CD4-positive, alpha-beta memory T cell (primary cell): Measurements from ENCODE around the gene UGT1A8. TPM values are rescaled to one million over a fixed set of nuclear protein-coding genes. Genes with fewer than 3 reads are reported as not detected.

ENCODE experiments used
- CTCF ChIA-PET: fragments of 350-600 bp; sonication (Branson Sonifier 250); formaldehyde crosslinking; loops from one replicate; lab custom pipeline; 2021; ENCODE audit warnings: inconsistent platforms; ENCODE audit not compliant: partially characterized antibody; lab: Charles Lee
- POLR2A ChIA-PET: fragments of 350-600 bp; sonication (Branson Sonifier 250); formaldehyde crosslinking; loops from one replicate; lab custom pipeline; 2021; ENCODE audit not compliant: partially characterized antibody; lab: Charles Lee
- DNase-seq, 5 donors: peaks; one replicate each; pipeline versions ENCODE4 v3.0.0 to v3.0.0-alpha.2; 2020 to 2022; ENCODE audit warnings: mixed read lengths in 1 of 5
- H3K27ac ChIP-seq: one replicate; pipeline ENCODE4 v1.7.0; 2013; ENCODE audit warnings: low read depth, low read length
- H3K27me3 ChIP-seq: 2 replicates; pipeline ENCODE4 v1.7.0; 2013; ENCODE audit warnings: mild to moderate bottlenecking, low read length, moderate library complexity; ENCODE audit not compliant: insufficient read depth
- H3K36me3 ChIP-seq: 2 replicates; pipeline ENCODE4 v1.7.0; 2013; ENCODE audit warnings: mild to moderate bottlenecking, low read length, moderate library complexity; ENCODE audit not compliant: insufficient read depth
- H3K4me1 ChIP-seq: 2 replicates; pipeline ENCODE4 v1.7.0; 2013; ENCODE audit warnings: mild to moderate bottlenecking, low read length, moderate library complexity; ENCODE audit not compliant: insufficient read depth
- H3K4me3 ChIP-seq, 2 donors: one replicate each; pipeline ENCODE4 v1.7.0; 2013; ENCODE audit warnings: low read length in 2 of 2, mild to moderate bottlenecking in 1 of 2
- H3K9me3 ChIP-seq, 2 donors: one replicate each; pipeline ENCODE4 v1.7.0; 2013; ENCODE audit warnings: low read length in 2 of 2, control low read depth in 1 of 2; ENCODE audit not compliant: control insufficient read depth in 1 of 2
- H3K27ac Mint-ChIP-seq, 7 donors: one replicate each; pipeline ENCODE4 v1.8.0; 2020 to 2021; ENCODE audit warnings: mixed read lengths in 7 of 7, mild to moderate bottlenecking in 6 of 7, inconsistent platforms in 3 of 7, moderate library complexity in 3 of 7
- H3K27me3 Mint-ChIP-seq, 2 donors: one replicate each; pipeline ENCODE4 v1.8.0; 2020 to 2021; ENCODE audit warnings: mixed read lengths in 2 of 2
- H3K36me3 Mint-ChIP-seq, 2 donors: one replicate each; pipeline ENCODE4 v1.8.0; 2020 to 2021; ENCODE audit warnings: mixed read lengths in 2 of 2, inconsistent platforms in 1 of 2, mild to moderate bottlenecking in 1 of 2
- H3K4me1 Mint-ChIP-seq, 4 donors: one replicate each; pipeline ENCODE4 v1.8.0; 2020 to 2021; ENCODE audit warnings: mixed read lengths in 4 of 4, mild to moderate bottlenecking in 1 of 4
- H3K4me3 Mint-ChIP-seq, 8 donors: one replicate each; pipeline ENCODE4 v1.8.0; 2020 to 2021; ENCODE audit warnings: mixed read lengths in 8 of 8, mild to moderate bottlenecking in 7 of 8, moderate library complexity in 6 of 8, inconsistent platforms in 3 of 8
- H3K9me3 Mint-ChIP-seq, 8 donors: one replicate each; pipeline ENCODE4 v1.8.0; 2020 to 2021; ENCODE audit warnings: mixed read lengths in 8 of 8, mild to moderate bottlenecking in 5 of 8, inconsistent platforms in 3 of 8, moderate library complexity in 1 of 8
- intact Hi-C: fragments of 100-400 bp; cut with micrococcal nuclease; formaldehyde crosslinking; loops from one replicate; pipeline ENCODE4 v1.15.1; 2023
- polyA plus RNA-seq, 2 donors: library from polyadenylated mRNA; unstranded; fragments of 300-500 nt; fragmentation: Illumina TruSeq; gene quantifications; one replicate each; pipeline ENCODE4 v1.2.3, GENCODE V29; 2021
- total RNA-seq, 2 experiments: library from RNA; stranded (reverse); gene quantifications; one replicate each; pipeline ENCODE4 v1.2.3, GENCODE V29; 2021

Gene UGT1A8
- total and polyA plus RNA-seq, 4 experiments from 2014 or later: not detected

GRCh38 chr2:233672886-233673285 is 55.5 kb downstream of the UGT1A8 start:
- POLR2A ChIA-PET: no interaction called here
- peaks cover 16 to 28% of the 10 kb centered on the region in 2 donors for H3K27me3 Mint-ChIP-seq

DNA sequence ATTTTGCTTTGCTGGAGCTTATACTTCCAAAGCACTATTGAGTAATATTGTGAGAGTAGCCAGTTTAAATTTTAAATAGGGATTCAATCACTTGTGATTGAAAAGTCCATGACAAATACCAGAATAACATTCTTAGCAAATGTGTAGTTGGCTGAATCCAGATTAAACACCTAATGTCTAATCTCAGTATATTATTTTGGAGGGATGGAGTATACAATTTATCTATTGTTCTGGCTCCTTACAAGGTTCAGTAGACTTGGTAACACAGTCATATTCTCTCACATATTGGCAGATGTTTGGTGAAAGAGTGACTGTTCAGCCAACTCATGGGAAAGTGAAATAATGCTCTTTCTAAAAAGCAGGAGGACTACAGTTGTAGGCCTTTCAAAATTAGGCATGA is 56.5 kb downstream of the UGT1A8 start:
- H3K4me1 ChIP-seq: no peaks in the 10 kb centered on the region
- H3K9me3 ChIP-seq: no peaks in the 10 kb centered on the region
- H3K27me3 ChIP-seq: peaks cover 6% of the 10 kb centered on the region
- H3K27ac ChIP-seq: no peak overlapping the region
- CTCF ChIA-PET: no interaction called here
- no peak for DNase-seq
- no peaks in the 10 kb centered on the region for H3K36me3 ChIP-seq
- Mint-ChIP-seq H3K4me1 (no peaks in the 10 kb centered on the region), H3K27ac (no peak overlapping the region), H3K36me3 (no peaks in the 10 kb centered on the region), H3K4me3 (no peak overlapping the region), H3K27me3 (peaks cover 13 to 25% of the 10 kb centered on the region in 2 donors), H3K9me3 (peaks cover 0 to under 1% (median 0%) of the 10 kb centered on the region in 8 donors)
- POLR2A ChIA-PET: no interaction called here
- intact Hi-C loops: no loop called here
- H3K4me3 ChIP-seq: no peak overlapping the region

More at GRCh38 chr2:233672886-233673285, 55.5 kb downstream of the UGT1A8 start:
- no peak for DNase-seq
- Histone ChIP-seq H3K4me1 (no peaks in the 10 kb centered on the region), H3K9me3 (no peaks in the 10 kb centered on the region), H3K36me3 (no peaks in the 10 kb centered on the region), H3K27me3 (peaks cover 6% of the 10 kb centered on the region), H3K27ac (no peak overlapping the region), H3K4me3 (no peak overlapping the region)
- intact Hi-C loops: no loop called here
- peaks cover 0 to 10% (median 2%) of the 10 kb centered on the region in 8 donors for H3K9me3 Mint-ChIP-seq
- no peaks in the 10 kb centered on the region for H3K4me1 Mint-ChIP-seq
- no peaks in the 10 kb centered on the region for H3K36me3 Mint-ChIP-seq
- H3K4me3 Mint-ChIP-seq: no peak overlapping the region
- H3K27ac Mint-ChIP-seq: no peak overlapping the region
- CTCF ChIA-PET: no interaction called here

GRCh38 chr2:233674314-233674713 is 56.9 kb downstream of the UGT1A8 start:
- Mint-ChIP-seq H3K27ac (no peak overlapping the region), H3K4me3 (no peak overlapping the region), H3K9me3 (no peaks in the 10 kb centered on the region), H3K4me1 (no peaks in the 10 kb centered on the region), H3K27me3 (peaks cover 14 to 27% of the 10 kb centered on the region in 2 donors), H3K36me3 (no peaks in the 10 kb centered on the region)
- ChIA-PET CTCF (no interaction called here), POLR2A (no interaction called here)
- no peak overlapping the region for H3K27ac ChIP-seq
- H3K27me3 ChIP-seq: peaks cover 6% of the 10 kb centered on the region
- DNase-seq: no peak
- H3K36me3 ChIP-seq: no peaks in the 10 kb centered on the region
- intact Hi-C loops: no loop called here
- no peaks in the 10 kb centered on the region for H3K4me1 ChIP-seq
- H3K4me3 ChIP-seq: no peak overlapping the region
- no peaks in the 10 kb centered on the region for H3K9me3 ChIP-seq

DNA sequence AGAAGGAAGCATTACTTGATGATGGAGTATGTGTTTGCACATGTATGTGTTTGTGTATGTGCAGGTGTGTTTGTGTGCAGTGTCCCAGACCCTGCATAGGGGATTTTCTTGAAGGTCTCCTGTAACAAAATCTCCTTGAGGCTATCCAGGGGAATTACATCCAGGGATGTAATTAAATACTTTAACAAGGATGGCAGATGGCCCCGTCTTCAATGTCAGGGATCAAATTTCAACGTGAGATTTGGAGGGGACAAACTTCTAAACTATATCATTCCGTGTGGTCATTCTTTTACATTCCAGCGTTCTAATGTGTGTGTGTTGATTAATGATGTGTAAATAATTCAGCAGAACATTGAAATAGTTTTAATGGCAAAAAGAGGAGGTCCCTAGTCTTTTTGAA is 57.6 kb downstream of the UGT1A8 start:
- no peak overlapping the region for H3K4me3 Mint-ChIP-seq
- Histone ChIP-seq H3K4me3 (no peak overlapping the region), H3K27me3 (peaks cover 6% of the 10 kb centered on the region), H3K27ac (no peak overlapping the region), H3K36me3 (no peaks in the 10 kb centered on the region), H3K4me1 (no peaks in the 10 kb centered on the region), H3K9me3 (no peaks in the 10 kb centered on the region)
- POLR2A ChIA-PET: no interaction called here
- H3K27me3 Mint-ChIP-seq: peaks cover 20 to 28% of the 10 kb centered on the region in 2 donors
- H3K36me3 Mint-ChIP-seq: no peaks in the 10 kb centered on the region
- DNase-seq: no peak
- intact Hi-C loops: no loop called here
- no peak overlapping the region for H3K27ac Mint-ChIP-seq
- CTCF ChIA-PET: no interaction called here
- no peaks in the 10 kb centered on the region for H3K9me3 Mint-ChIP-seq
- H3K4me1 Mint-ChIP-seq: no peaks in the 10 kb centered on the region

GRCh38 chr2:233676046-233676445 is 58.6 kb downstream of the UGT1A8 start:
- CTCF ChIA-PET: no interaction called here
- no peaks in the 10 kb centered on the region for H3K27me3 ChIP-seq
- no peaks in the 10 kb centered on the region for H3K4me1 ChIP-seq

DNA sequence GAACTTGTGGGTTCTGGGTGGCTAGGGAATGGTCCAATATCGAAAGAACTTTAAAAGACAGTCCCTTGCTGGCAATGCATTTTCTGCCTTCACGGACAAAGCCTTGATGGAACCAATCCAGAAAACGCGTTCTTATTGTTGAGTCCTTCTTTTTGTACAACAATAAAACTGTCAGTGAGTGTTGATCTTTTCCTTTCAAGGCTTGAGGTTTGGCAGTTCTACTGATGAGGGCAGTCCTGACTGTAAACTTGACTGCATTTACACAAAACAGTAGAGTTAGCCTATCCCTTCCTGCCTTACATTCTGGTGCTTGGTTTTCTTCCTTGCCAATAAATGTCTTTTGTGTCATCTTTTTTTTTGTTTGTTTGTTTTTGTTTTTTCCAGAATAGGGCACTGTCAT is 61.8 kb downstream of the UGT1A8 start:
- Histone ChIP-seq H3K9me3 (no peaks in the 10 kb centered on the region), H3K4me1 (no peaks in the 10 kb centered on the region), H3K36me3 (no peaks in the 10 kb centered on the region), H3K4me3 (no peak overlapping the region), H3K27me3 (no peaks in the 10 kb centered on the region), H3K27ac (no peak overlapping the region)
- intact Hi-C loops: no loop called here
- ChIA-PET CTCF (no interaction called here), POLR2A (no interaction called here)
- Mint-ChIP-seq H3K9me3 (no peaks in the 10 kb centered on the region), H3K27ac (no peak overlapping the region), H3K36me3 (no peaks in the 10 kb centered on the region), H3K27me3 (peaks cover 15 to 18% of the 10 kb centered on the region in 2 donors), H3K4me3 (no peak overlapping the region), H3K4me1 (no peaks in the 10 kb centered on the region)
- no peak for DNase-seq

More at GRCh38 chr2:233676046-233676445, 58.6 kb downstream of the UGT1A8 start:
- POLR2A ChIA-PET: no interaction called here
- peaks cover 20 to 21% of the 10 kb centered on the region in 2 donors for H3K27me3 Mint-ChIP-seq
- Histone ChIP-seq H3K4me3 (no peak overlapping the region), H3K36me3 (no peaks in the 10 kb centered on the region), H3K9me3 (no peaks in the 10 kb centered on the region), H3K27ac (no peak overlapping the region)
- H3K9me3 Mint-ChIP-seq: no peaks in the 10 kb centered on the region
- no peak overlapping the region for H3K4me3 Mint-ChIP-seq
- H3K36me3 Mint-ChIP-seq: no peaks in the 10 kb centered on the region
- intact Hi-C loops: no loop called here
- DNase-seq: no peak
- H3K4me1 Mint-ChIP-seq: no peaks in the 10 kb centered on the region
- no peak overlapping the region for H3K27ac Mint-ChIP-seq

- no peaks in the 10 kb centered on the region for H3K36me3 Mint-ChIP-seq
- H3K4me3 ChIP-seq: no peak overlapping the region
- no peak for DNase-seq
- H3K4me1 Mint-ChIP-seq: no peaks in the 10 kb centered on the region
- H3K27me3 Mint-ChIP-seq: peaks cover 15 to 17% of the 10 kb centered on the region in 2 donors
- no peaks in the 10 kb centered on the region for H3K36me3 ChIP-seq
- H3K4me3 Mint-ChIP-seq: no peak overlapping the region
- intact Hi-C loops: no loop called here
- ChIA-PET CTCF (no interaction called here), POLR2A (no interaction called here)
- H3K9me3 Mint-ChIP-seq: no peaks in the 10 kb centered on the region
- H3K27ac ChIP-seq: no peak overlapping the region
- H3K27me3 ChIP-seq: no peaks in the 10 kb centered on the region
- H3K9me3 ChIP-seq: no peaks in the 10 kb centered on the region
- H3K4me1 ChIP-seq: no peaks in the 10 kb centered on the region
- H3K27ac Mint-ChIP-seq: no peak overlapping the region
Observed at GRCh38 chr2:233680361-233681045, 63.1 kb downstream of the UGT1A8 start.
